Breast epithelium (tissue), 4 donors: ENCODE results near the gene DDOST. TPM values are rescaled to one million over a fixed set of nuclear protein-coding genes. Genes with fewer than 3 reads are reported as not detected.
A peak's percentile ranks its signal among the peaks of the same experiment; 100 is the strongest.

ENCODE experiments used
- DNase-seq, 2 donors: peaks; one replicate each; pipeline ENCODE4 v3.0.0-alpha.2; 2019; ENCODE audit warnings: low spot score in 2 of 2
- H3K27ac ChIP-seq, 2 donors: fragments of 200-600 bp; sonication (generic) in 1 of 2; one replicate each; pipeline ENCODE4 v1.5.1; 2016 to 2019; ENCODE audit warnings: mild to moderate bottlenecking in 1 of 2
- H3K27me3 ChIP-seq, 2 donors: fragments of 200-600 bp; sonication (generic) in 1 of 2; one replicate each; pipeline versions ENCODE4 v1.5.1 to v1.6.0; 2017 to 2019; ENCODE audit warnings: control low read depth in 1 of 2, mild to moderate bottlenecking in 1 of 2
- H3K36me3 ChIP-seq: fragments of 200-600 bp; one replicate; pipeline ENCODE4 v1.5.1; 2019
- H3K4me1 ChIP-seq, 2 donors: fragments of 200-600 bp; sonication (generic); one replicate each; pipeline ENCODE4 v1.5.1; 2016 to 2019; ENCODE audit warnings: control low read depth in 1 of 2
- H3K4me3 ChIP-seq, 3 donors: fragments of 200-600 bp; sonication (generic); 1 replicate in 2 of 3; 2 replicates in 1 of 3; pipeline ENCODE4 v1.5.1; 2016 to 2019; ENCODE audit warnings: mild to moderate bottlenecking in 3 of 3, moderate library complexity in 2 of 3
- H3K9me3 ChIP-seq, 2 donors: fragments of 200-600 bp; sonication (generic) in 1 of 2; one replicate each; pipeline ENCODE4 v1.5.1; 2016 to 2019; ENCODE audit warnings: control low read depth in 1 of 2
- POLR2A ChIP-seq: fragments of 450-650 bp; IDR thresholded peaks from one replicate; pipeline ENCODE4 v1.6.1; 2016; ENCODE audit warnings: antibody characterized with exemption, mild to moderate bottlenecking, moderate library complexity
- POLR2AphosphoS5 ChIP-seq, 3 donors: sonication (generic); formaldehyde crosslinking; IDR thresholded peaks; one replicate each; pipeline ENCODE4 v1.6.1; 2017; ENCODE audit warnings: antibody characterized with exemption in 3 of 3
- intact Hi-C: fragments of 100-400 bp; cut with DNase I; formaldehyde crosslinking; loops from one replicate; pipeline ENCODE4 v1.15.1; 2023; ENCODE audit warnings: low total_unique reads
- total RNA-seq, 3 donors: library from RNA; depleted of rRNA; stranded (reverse); fragments of >200 nt; gene quantifications; one replicate each; pipeline ENCODE4 v1.1.0, GENCODE V29; 2016
- TF ChIP-seq, protein P1 (sequence below), 3 donors: fragments of 450-650 bp; IDR thresholded peaks; one replicate each; pipeline ENCODE4 v1.5.1; 2016 to 2017; ENCODE audit warnings: antibody characterized with exemption in 3 of 3, mild to moderate bottlenecking in 3 of 3, moderate library complexity in 3 of 3

DDOST gene
- total RNA-seq, 3 donors from 2014 or later = 127 to 145 (median 138) TPM

DNA sequence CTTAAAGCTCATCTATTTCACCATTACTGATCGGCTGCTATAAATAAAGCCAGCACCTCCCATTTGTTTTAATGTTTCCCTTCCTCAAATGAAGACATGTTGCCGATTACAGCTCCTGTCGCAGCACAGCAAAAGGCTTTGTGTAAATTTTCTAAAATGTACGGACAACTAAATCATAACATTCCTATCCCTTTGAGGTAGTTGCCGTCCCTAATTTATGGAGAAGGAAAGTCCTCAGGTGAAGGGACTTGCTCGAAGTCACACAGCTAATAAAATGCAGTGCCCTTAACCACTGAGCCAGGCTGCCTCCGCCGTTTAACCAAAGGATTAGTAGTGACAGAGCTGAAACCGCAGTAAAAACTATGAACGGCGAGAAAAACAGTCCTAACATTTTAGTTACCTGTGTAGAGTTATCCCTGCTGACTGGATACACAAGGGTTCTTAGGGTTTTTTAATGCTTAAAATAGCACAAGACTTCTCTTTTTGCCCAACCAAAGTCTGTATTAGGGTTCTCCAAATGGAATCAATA is 27.0 kb downstream of the DDOST start:
- Histone ChIP-seq H3K27ac (peak overlapping the region; percentile 86 to 91), H3K27me3 (no peaks in the 10 kb centered on the region), H3K9me3 (no peaks in the 10 kb centered on the region), H3K4me1 (no peaks in the 10 kb centered on the region), H3K36me3 (peaks cover 7% of the 10 kb centered on the region), H3K4me3 (peak overlapping the region; percentile 88 to 99 (median 97))
- TF ChIP-seq, protein P1, sequence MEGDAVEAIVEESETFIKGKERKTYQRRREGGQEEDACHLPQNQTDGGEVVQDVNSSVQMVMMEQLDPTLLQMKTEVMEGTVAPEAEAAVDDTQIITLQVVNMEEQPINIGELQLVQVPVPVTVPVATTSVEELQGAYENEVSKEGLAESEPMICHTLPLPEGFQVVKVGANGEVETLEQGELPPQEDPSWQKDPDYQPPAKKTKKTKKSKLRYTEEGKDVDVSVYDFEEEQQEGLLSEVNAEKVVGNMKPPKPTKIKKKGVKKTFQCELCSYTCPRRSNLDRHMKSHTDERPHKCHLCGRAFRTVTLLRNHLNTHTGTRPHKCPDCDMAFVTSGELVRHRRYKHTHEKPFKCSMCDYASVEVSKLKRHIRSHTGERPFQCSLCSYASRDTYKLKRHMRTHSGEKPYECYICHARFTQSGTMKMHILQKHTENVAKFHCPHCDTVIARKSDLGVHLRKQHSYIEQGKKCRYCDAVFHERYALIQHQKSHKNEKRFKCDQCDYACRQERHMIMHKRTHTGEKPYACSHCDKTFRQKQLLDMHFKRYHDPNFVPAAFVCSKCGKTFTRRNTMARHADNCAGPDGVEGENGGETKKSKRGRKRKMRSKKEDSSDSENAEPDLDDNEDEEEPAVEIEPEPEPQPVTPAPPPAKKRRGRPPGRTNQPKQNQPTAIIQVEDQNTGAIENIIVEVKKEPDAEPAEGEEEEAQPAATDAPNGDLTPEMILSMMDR (IDR thresholded peaks at IDR 0.05) = no peak
- no peak for TF ChIP-seq POLR2A
- no peak for TF ChIP-seq POLR2AphosphoS5 (IDR thresholded peaks at IDR 0.05)
- DNase-seq = no peak
- intact Hi-C loops = no loop called here

- no peaks in the 10 kb centered on the region for H3K9me3 ChIP-seq
- no peaks in the 10 kb centered on the region for H3K4me1 ChIP-seq
- TF ChIP-seq, protein P1 (IDR thresholded peaks at IDR 0.05) = peak; percentile 93 to 99 (median 94)
- no peak for TF ChIP-seq POLR2AphosphoS5 (IDR thresholded peaks at IDR 0.05)
- DNase-seq = peak; percentile 67 to 84
- H3K4me3 ChIP-seq = peak within 1 kb of the TSS; percentile 88 to 99 (median 97)
- intact Hi-C loops = no loop called here
- peak within 1 kb of the TSS; percentile 86 to 91 for H3K27ac ChIP-seq
- no peaks in the 10 kb centered on the region for H3K27me3 ChIP-seq
- peaks cover under 1% of the 10 kb centered on the region for H3K36me3 ChIP-seq
These were observed 27.7 kb downstream of the DDOST start, which contains the start of gene PINK1 for GRCh38 chr1:20633190-20634064. Gene PINK1 (plus strand): TSS chr1:20633458. CDS start chr1:20633549, 91 bp downstream.

DNA sequence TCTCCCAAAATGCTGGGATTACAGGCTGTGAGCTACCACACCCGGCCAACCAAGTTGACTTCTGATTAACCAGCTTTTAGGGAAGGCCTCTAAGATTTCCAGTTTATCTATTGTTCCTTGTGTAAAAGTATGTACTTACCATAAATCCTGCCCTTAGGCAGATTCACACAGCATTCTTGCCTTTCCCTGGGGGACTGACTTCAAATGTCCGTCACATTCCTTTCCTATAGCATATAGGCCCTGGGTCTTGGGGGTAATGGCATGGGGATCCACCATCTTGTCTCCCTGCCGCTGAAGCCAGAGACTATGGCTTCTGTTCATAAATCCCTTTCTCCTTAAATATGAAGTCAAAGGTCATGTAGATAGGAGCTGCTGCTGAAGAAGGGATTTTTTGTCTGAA is 28.8 kb downstream of the DDOST start:
- H3K4me1 ChIP-seq = no peaks in the 10 kb centered on the region
- H3K36me3 ChIP-seq = no peaks in the 10 kb centered on the region
- intact Hi-C loops = no loop called here
- H3K4me3 ChIP-seq = no peak overlapping the region
- DNase-seq = no peak
- no peaks in the 10 kb centered on the region for H3K27me3 ChIP-seq
- H3K9me3 ChIP-seq = no peaks in the 10 kb centered on the region
- no peak overlapping the region for H3K27ac ChIP-seq
- TF ChIP-seq POLR2AphosphoS5 (IDR thresholded peaks at IDR 0.05) = no peak
- TF ChIP-seq, protein P1 (IDR thresholded peaks at IDR 0.05) = no peak
- no peak for TF ChIP-seq POLR2A

DNA sequence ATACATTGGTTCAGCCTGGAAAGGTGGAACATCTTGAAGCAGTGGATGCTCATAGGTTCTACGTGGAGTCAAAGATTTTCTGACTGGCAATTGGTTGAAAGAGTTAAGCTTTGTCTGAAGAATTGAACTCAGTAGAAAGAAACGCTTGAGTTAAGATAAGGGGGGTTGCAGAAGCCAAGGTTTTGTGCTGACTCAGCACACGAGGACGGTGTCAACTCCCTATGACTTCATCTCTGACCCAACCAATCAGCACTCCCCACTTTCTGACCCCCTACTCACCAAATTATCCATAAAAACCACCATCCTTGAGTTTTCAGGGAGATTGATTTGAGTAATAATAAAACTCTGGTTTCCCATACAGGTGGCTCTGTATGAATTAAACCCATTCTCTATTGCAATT is 30.4 kb downstream of the DDOST start:
- no peak for DNase-seq

More for the DNA sequence above, 30.4 kb downstream of the DDOST start:
- H3K4me3 ChIP-seq = no peak overlapping the region
- H3K4me1 ChIP-seq = no peaks in the 10 kb centered on the region
- intact Hi-C loops = no loop called here
- TF ChIP-seq, protein P1 (IDR thresholded peaks at IDR 0.05) = no peak
- no peak for TF ChIP-seq POLR2AphosphoS5 (IDR thresholded peaks at IDR 0.05)
- no peak for TF ChIP-seq POLR2A
- no peaks in the 10 kb centered on the region for H3K27me3 ChIP-seq
- H3K9me3 ChIP-seq = no peaks in the 10 kb centered on the region
- H3K27ac ChIP-seq = no peak overlapping the region
- no peaks in the 10 kb centered on the region for H3K36me3 ChIP-seq
